ENCODE data around the gene CLN3.
"Not testable (repeated sequence)": the region's sequence is repeated elsewhere in the genome, so short reads cannot be mapped to it uniquely, and the experiment has no call there.

The CLN3 gene

GRCh38 chr16:28502290-28502689 is 10.4 kb upstream of the CLN3 start:
- no peak overlapping the region for H3K4me3 ChIP-seq (ENCODE audit: low read length)
- DNase-seq (ENCODE audit: low read depth) = no peak
- TF ChIP-seq CTCF (IDR thresholded peaks at IDR 0.05; ENCODE audit: insufficient read depth, low read depth, low read length, missing control alignments) = no peak

- no peak overlapping the region for H3K4me3 ChIP-seq (ENCODE audit: low read length)
- no peak for TF ChIP-seq CTCF (IDR thresholded peaks at IDR 0.05; ENCODE audit: insufficient read depth, low read depth, low read length, missing control alignments)
- no peak for DNase-seq (ENCODE audit: low read depth)
Measured at GRCh38 chr16:28501258-28502232, 9.7 kb upstream of the CLN3 start.

GRCh38 chr16:28500476-28501180 is 8.8 kb upstream of the CLN3 start:
- not testable (repeated sequence) for DNase-seq (ENCODE audit: low read depth); H3K4me3 ChIP-seq (ENCODE audit: low read length)

- TF ChIP-seq CTCF (IDR thresholded peaks at IDR 0.05; ENCODE audit: insufficient read depth, low read depth, low read length, missing control alignments) = no peak
- no peak for DNase-seq (ENCODE audit: low read depth)
Measured at GRCh38 chr16:28499854-28500253, 8.0 kb upstream of the CLN3 start.

GRCh38 chr16:28498666-28499381 is 7.0 kb upstream of the CLN3 start:
- no peak for TF ChIP-seq CTCF (IDR thresholded peaks at IDR 0.05; ENCODE audit: insufficient read depth, low read depth, low read length, missing control alignments)
- H3K4me3 ChIP-seq (ENCODE audit: low read length) = no peak overlapping the region
- no peak for DNase-seq (ENCODE audit: low read depth)

More at GRCh38 chr16:28499854-28500253, 8.0 kb upstream of the CLN3 start:
- H3K4me3 ChIP-seq (ENCODE audit: low read length) = no peak overlapping the region

- H3K4me3 ChIP-seq (ENCODE audit: low read length) = no peak overlapping the region
- DNase-seq (ENCODE audit: low read depth) = no peak
- no peak for TF ChIP-seq CTCF (IDR thresholded peaks at IDR 0.05; ENCODE audit: insufficient read depth, low read depth, low read length, missing control alignments)
Measured at GRCh38 chr16:28497861-28498599, 6.2 kb upstream of the CLN3 start.

Data from epithelial cell of esophagus (primary cell).